Smooth muscle cell (in vitro differentiated cells): Measurements from ENCODE around the gene MTO1. TPM values are rescaled to one million over a fixed set of nuclear protein-coding genes. Genes with fewer than 3 reads are reported as not detected.

Experiments
- DNase-seq: peaks from one replicate; lab custom pipeline; 2025; ENCODE audit not compliant: unreplicated experiment; lab: John Stamatoyannopoulos, UW
- H2AFZ ChIP-seq: fragments of 200-600 bp; sonication (generic); 2 replicates; pipeline ENCODE4 v1.6.0; 2016; ENCODE audit warnings: antibody characterized with exemption, low read depth, mild to moderate bottlenecking
- H3F3A ChIP-seq: fragments of 200-600 bp; sonication (generic); 2 replicates; pipeline ENCODE4 v1.6.0; 2017; ENCODE audit warnings: antibody characterized with exemption, low read depth
- H3K27ac ChIP-seq: fragments of 200-600 bp; sonication (generic); 2 replicates; pipeline ENCODE4 v1.5.1; 2016; ENCODE audit warnings: low read depth, mild to moderate bottlenecking
- H3K27me3 ChIP-seq: fragments of 200-600 bp; sonication (generic); 2 replicates; pipeline ENCODE4 v1.6.1; 2016; ENCODE audit warnings: low read depth, mild to moderate bottlenecking
- H3K36me3 ChIP-seq: fragments of 200-600 bp; sonication (generic); 2 replicates; pipeline ENCODE4 v1.5.1; 2016; ENCODE audit warnings: low read depth
- H3K4me1 ChIP-seq: fragments of 200-600 bp; sonication (generic); 2 replicates; pipeline ENCODE4 v1.5.1; 2016; ENCODE audit warnings: low read depth
- H3K4me2 ChIP-seq: fragments of 200-600 bp; sonication (generic); 2 replicates; pipeline ENCODE4 v1.6.0; 2016; ENCODE audit warnings: mild to moderate bottlenecking
- H3K4me3 ChIP-seq: fragments of 200-600 bp; sonication (generic); 2 replicates; pipeline ENCODE4 v1.5.1; 2016; ENCODE audit warnings: mild to moderate bottlenecking
- H3K79me2 ChIP-seq: fragments of 200-600 bp; sonication (generic); 2 replicates; pipeline ENCODE4 v1.6.0; 2016; ENCODE audit warnings: low read depth, mild to moderate bottlenecking
- H3K9ac ChIP-seq: fragments of 200-600 bp; sonication (generic); 2 replicates; pipeline ENCODE4 v1.6.0; 2016; ENCODE audit warnings: low read depth
- H3K9me3 ChIP-seq: fragments of 200-600 bp; sonication (generic); replicated peaks from 2 replicates; pipeline ENCODE4 v1.5.1; 2016; ENCODE audit warnings: low read depth
- H4K20me1 ChIP-seq: fragments of 200-600 bp; sonication (generic); 2 replicates; pipeline ENCODE4 v1.6.0; 2016; ENCODE audit warnings: low read depth
- CTCF ChIP-seq: fragments of 200-600 bp; sonication (generic); IDR thresholded peaks from 2 replicates; pipeline ENCODE4 v1.5.1; 2017; ENCODE audit warnings: borderline replicate concordance, mild to moderate bottlenecking, antibody characterized with exemption; ENCODE audit not compliant: insufficient read depth, poor library complexity, severe bottlenecking
- WGBS: methylation state at CpG from one replicate; pipeline ENCODE4 v1.1.7; 2016; ENCODE audit warnings: low lambda C conversion rate; 5-methylcytosine and 5-hydroxymethylcytosine counted together
- polyA plus RNA-seq: library from polyadenylated mRNA; unstranded; fragments of >200 nt; fragmentation: Nextera tagmentation; extraction: Ambion mirVana; gene quantifications from 2 replicates; pipeline ENCODE4 v1.2.1, GENCODE V29; 2016
- total RNA-seq: library from RNA; depleted of rRNA; stranded (reverse); fragments of >200 nt; gene quantifications from 2 replicates; pipeline ENCODE4 v1.2.3, GENCODE V29; 2014

MTO1 gene
- total and polyA plus RNA-seq, 2 experiments from 2014 or later: 16.5 to 23.6 TPM

GRCh38 chr6:73421534-73421933, 40.0 kb upstream of the MTO1 start:
- Histone ChIP-seq H3K27ac (no peak overlapping the region), H3K27me3 (no peaks in the 10 kb centered on the region), H3K9me3 (no peaks in the 10 kb centered on the region), H3K4me2 (no peak overlapping the region), H3F3A (no peaks in the 10 kb centered on the region), H3K4me3 (no peak overlapping the region), H4K20me1 (no peaks in the 10 kb centered on the region), H2AFZ (no peak overlapping the region), H3K79me2 (no peaks in the 10 kb centered on the region), H3K9ac (no peak overlapping the region), H3K36me3 (no peaks in the 10 kb centered on the region), H3K4me1 (no peaks in the 10 kb centered on the region)
- no peak for DNase-seq
- no peak for TF ChIP-seq CTCF
- 97% methylated on average over 2 of the region's 2 CpGs for WGBS

GRCh38 chr6:73435236-73435635, 26.3 kb upstream of the MTO1 start:
- DNase-seq: no peak
- H3K79me2 ChIP-seq: no peaks in the 10 kb centered on the region
- TF ChIP-seq CTCF: no peak
- H3K9me3 ChIP-seq: no peaks in the 10 kb centered on the region
- no peak overlapping the region for H3K9ac ChIP-seq
- no peak overlapping the region for H3K4me2 ChIP-seq
- WGBS: 90% methylated on average over 3 of the region's 3 CpGs
- no peaks in the 10 kb centered on the region for H3F3A ChIP-seq
- no peaks in the 10 kb centered on the region for H4K20me1 ChIP-seq
- H3K36me3 ChIP-seq: no peaks in the 10 kb centered on the region
- H3K27me3 ChIP-seq: no peaks in the 10 kb centered on the region
- H2AFZ ChIP-seq: no peak overlapping the region
- H3K4me1 ChIP-seq: no peaks in the 10 kb centered on the region
- no peak overlapping the region for H3K4me3 ChIP-seq
- H3K27ac ChIP-seq: no peak overlapping the region

GRCh38 chr6:73443555-73443954, 18.0 kb upstream of the MTO1 start:
- no peaks in the 10 kb centered on the region for H3K79me2 ChIP-seq
- no peaks in the 10 kb centered on the region for H3K36me3 ChIP-seq
- H3K4me3 ChIP-seq: no peak overlapping the region
- TF ChIP-seq CTCF: no peak
- no peak overlapping the region for H3K27ac ChIP-seq
- no peak for DNase-seq
- H3K9me3 ChIP-seq: no peaks in the 10 kb centered on the region
- H3K9ac ChIP-seq: no peak overlapping the region
- no peaks in the 10 kb centered on the region for H4K20me1 ChIP-seq
- H3F3A ChIP-seq: no peaks in the 10 kb centered on the region
- WGBS: 94% methylated on average over 3 of the region's 3 CpGs
- H3K27me3 ChIP-seq: no peaks in the 10 kb centered on the region
- H3K4me2 ChIP-seq: no peak overlapping the region
- no peak overlapping the region for H2AFZ ChIP-seq
- H3K4me1 ChIP-seq: no peaks in the 10 kb centered on the region
